HFFc6 (cell line): ENCODE measurements around the gene MAP10. TPM values are rescaled to one million over a fixed set of nuclear protein-coding genes. Genes with fewer than 3 reads are reported as not detected.

Experiments
- DNase-seq: peaks from one replicate; pipeline ENCODE4 v3.0.0-alpha.2; 2018
- H3K27ac Mint-ChIP-seq: 2 replicates; pipeline ENCODE4 v1.8.0; 2020; ENCODE audit warnings: mild to moderate bottlenecking, mixed read lengths
- H3K27me3 Mint-ChIP-seq: 2 replicates; pipeline ENCODE4 v1.8.0; 2021; ENCODE audit warnings: mild to moderate bottlenecking, moderate library complexity, mixed read lengths; ENCODE audit not compliant: insufficient read depth
- H3K36me3 Mint-ChIP-seq: 2 replicates; pipeline ENCODE4 v1.8.0; 2021; ENCODE audit warnings: low read depth, mixed read lengths
- H3K4me1 Mint-ChIP-seq: 2 replicates; pipeline ENCODE4 v1.8.0; 2020; ENCODE audit warnings: low read depth, mixed read lengths
- H3K4me3 Mint-ChIP-seq: 2 replicates; pipeline ENCODE4 v1.8.0; 2020; ENCODE audit warnings: mild to moderate bottlenecking, moderate library complexity, mixed read lengths
- H3K9me3 Mint-ChIP-seq: 2 replicates; pipeline ENCODE4 v1.8.0; 2020; ENCODE audit warnings: mild to moderate bottlenecking, mixed read lengths
- total RNA-seq, 6 experiments: library from RNA; stranded (reverse); fragmentation: NEBNext Ultra II Directional; extraction: Animal tissue kit (Norgen Biotek cat#: 25700); gene quantifications; 2 replicates in 1 of 6; 3 replicates in 5 of 6; pipeline ENCODE4 v1.2.3, GENCODE V29; 2021
- TF ChIP-seq, protein P1 (sequence below): fragments of 200-600 bp; sonication (generic); IDR thresholded peaks from 2 replicates; pipeline ENCODE4 v1.5.0; 2021; ENCODE audit warnings: antibody characterized with exemption, mild to moderate bottlenecking

Gene MAP10
- total RNA-seq, 6 experiments from 2014 or later, result 0.07 to 0.66 (median 0.49) TPM

DNA sequence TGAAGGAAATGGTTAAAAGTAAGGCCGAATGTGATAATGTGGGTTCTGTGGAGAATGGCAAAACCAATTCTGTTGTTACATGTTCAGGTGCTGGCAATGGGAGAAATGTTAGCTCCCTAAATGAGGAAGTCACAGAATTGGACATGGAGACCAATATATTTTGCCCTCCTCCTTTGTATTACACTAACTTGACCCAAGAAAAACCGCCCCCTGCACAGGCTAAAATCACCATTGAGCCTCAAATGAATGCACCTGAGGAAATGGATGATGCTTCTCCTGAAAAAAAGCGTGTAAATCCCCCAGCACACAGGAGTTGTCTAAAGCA, 932 bp downstream of the MAP10 start:
- TF ChIP-seq, protein P1, sequence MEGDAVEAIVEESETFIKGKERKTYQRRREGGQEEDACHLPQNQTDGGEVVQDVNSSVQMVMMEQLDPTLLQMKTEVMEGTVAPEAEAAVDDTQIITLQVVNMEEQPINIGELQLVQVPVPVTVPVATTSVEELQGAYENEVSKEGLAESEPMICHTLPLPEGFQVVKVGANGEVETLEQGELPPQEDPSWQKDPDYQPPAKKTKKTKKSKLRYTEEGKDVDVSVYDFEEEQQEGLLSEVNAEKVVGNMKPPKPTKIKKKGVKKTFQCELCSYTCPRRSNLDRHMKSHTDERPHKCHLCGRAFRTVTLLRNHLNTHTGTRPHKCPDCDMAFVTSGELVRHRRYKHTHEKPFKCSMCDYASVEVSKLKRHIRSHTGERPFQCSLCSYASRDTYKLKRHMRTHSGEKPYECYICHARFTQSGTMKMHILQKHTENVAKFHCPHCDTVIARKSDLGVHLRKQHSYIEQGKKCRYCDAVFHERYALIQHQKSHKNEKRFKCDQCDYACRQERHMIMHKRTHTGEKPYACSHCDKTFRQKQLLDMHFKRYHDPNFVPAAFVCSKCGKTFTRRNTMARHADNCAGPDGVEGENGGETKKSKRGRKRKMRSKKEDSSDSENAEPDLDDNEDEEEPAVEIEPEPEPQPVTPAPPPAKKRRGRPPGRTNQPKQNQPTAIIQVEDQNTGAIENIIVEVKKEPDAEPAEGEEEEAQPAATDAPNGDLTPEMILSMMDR, result no peak
- no peak for DNase-seq
- H3K4me3 Mint-ChIP-seq, result peak overlapping the region; percentile 45; the same call in 1 of the 2 replicates
- no peaks in the 10 kb centered on the region; the same call in none of the 2 replicates for H3K9me3 Mint-ChIP-seq
- H3K36me3 Mint-ChIP-seq, result no peaks in the 10 kb centered on the region; the same call in 1 of the 2 replicates
- H3K27me3 Mint-ChIP-seq, result 0 out of 2 replicates have a peak, but pooled peaks cover 2% of the 10 kb centered on the region
- no peaks in the 10 kb centered on the region for H3K4me1 Mint-ChIP-seq
- no peak overlapping the region for H3K27ac Mint-ChIP-seq

DNA sequence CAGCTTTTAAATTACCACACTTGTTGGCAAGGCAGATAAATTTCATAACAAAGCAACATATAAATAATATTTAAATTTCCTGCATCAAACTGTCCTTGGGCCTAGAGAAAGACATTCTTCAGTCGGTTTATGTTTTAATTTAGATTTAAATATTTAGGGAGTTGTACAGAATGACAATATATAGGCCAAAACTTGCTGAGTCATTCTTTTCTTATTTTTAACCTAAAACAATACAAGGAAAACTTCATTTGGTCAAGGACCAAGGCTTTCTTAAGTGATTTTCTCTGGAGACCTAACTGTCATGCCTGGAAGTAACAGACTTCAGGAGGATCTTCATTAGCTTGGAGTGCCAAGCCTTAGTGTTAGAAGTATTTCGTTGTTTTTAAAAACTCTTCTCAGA, 5.6 kb downstream of the MAP10 start:
- Mint-ChIP-seq H3K27ac (no peak overlapping the region), H3K36me3 (no peaks in the 10 kb centered on the region), H3K9me3 (peaks cover 9% of the 10 kb centered on the region; the same call in 1 of the 2 replicates), H3K27me3 (peaks cover 2% of the 10 kb centered on the region; the same call in 1 of the 2 replicates), H3K4me1 (no peaks in the 10 kb centered on the region), H3K4me3 (no peak overlapping the region)
- no peak for DNase-seq
- TF ChIP-seq, protein P1, result no peak

DNA sequence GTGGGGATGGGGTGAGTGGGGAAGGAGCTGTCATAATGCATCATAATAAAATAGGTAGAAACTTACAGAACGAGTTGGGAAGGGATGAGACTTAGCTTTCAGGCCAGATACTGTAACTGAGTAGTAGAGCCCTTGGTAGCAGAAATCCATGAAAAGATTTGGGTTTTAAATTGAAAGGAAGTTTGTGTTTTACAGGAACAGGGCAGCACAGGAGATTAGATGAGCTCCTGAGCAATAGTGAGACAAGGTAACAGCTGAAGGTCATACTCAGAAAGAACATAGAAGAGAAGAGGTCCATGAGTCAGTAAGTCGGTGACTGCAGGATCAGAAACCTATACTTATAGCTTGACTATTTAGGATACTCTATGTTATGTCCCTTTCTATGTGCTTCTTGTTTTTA, 7.3 kb downstream of the MAP10 start:
- TF ChIP-seq, protein P1, result no peak
- H3K9me3 Mint-ChIP-seq, result peaks cover 13% of the 10 kb centered on the region; the same call in 1 of the 2 replicates
- no peak overlapping the region for H3K4me3 Mint-ChIP-seq
- no peaks in the 10 kb centered on the region for H3K36me3 Mint-ChIP-seq
- H3K27ac Mint-ChIP-seq, result no peak overlapping the region
- DNase-seq, result no peak
- H3K27me3 Mint-ChIP-seq, result no peaks in the 10 kb centered on the region; the same call in 1 of the 2 replicates
- no peaks in the 10 kb centered on the region for H3K4me1 Mint-ChIP-seq

DNA sequence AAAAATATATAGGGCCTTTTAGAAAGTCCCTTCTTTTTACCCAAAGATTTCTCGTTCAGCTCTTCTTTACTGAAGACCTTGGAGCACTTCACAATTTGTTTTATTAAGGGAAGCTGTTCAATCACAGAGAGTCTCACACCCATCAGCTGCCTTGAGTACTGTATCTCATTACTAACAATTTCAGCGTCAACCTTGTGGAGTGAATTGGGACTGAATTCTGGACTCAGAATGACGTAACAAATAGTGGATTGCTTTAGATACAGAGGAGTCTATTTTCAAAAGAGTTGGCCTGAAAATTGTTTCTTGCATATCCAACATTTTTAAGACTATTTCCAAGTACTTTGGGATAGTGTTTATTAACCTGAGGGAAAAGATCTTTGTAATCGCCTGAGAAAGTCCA, 7.9 kb downstream of the MAP10 start:
- DNase-seq, result no peak
- Mint-ChIP-seq H3K36me3 (no peaks in the 10 kb centered on the region), H3K4me3 (no peak overlapping the region), H3K4me1 (no peaks in the 10 kb centered on the region), H3K9me3 (peaks cover 13% of the 10 kb centered on the region; the same call in 1 of the 2 replicates), H3K27me3 (no peaks in the 10 kb centered on the region; the same call in 1 of the 2 replicates), H3K27ac (no peak overlapping the region)
- TF ChIP-seq, protein P1, result no peak

DNA sequence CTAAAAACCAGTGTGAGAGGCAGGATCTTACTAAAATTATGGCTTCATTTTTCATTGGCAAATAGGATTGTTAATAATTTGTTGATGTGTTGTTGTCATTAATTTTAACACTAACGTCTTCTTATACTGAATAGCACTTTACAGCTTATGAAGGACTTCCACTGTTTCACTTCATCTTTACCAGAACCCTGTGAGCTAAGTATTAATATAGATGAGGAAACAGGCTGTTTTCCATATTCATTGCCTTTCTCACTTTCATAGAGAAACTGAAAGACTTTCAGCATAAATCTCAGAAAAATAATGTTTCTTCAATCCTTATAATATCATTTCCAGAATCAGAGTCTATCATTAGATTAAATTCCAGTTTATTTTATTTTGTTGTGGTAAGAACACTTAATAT, 8.5 kb downstream of the MAP10 start:
- Mint-ChIP-seq H3K27ac (no peak overlapping the region), H3K36me3 (no peaks in the 10 kb centered on the region), H3K4me1 (no peaks in the 10 kb centered on the region), H3K27me3 (no peaks in the 10 kb centered on the region; the same call in 1 of the 2 replicates), H3K9me3 (peaks cover 13% of the 10 kb centered on the region; the same call in 1 of the 2 replicates), H3K4me3 (no peak overlapping the region)
- DNase-seq, result no peak
- TF ChIP-seq, protein P1, result no peak

DNA sequence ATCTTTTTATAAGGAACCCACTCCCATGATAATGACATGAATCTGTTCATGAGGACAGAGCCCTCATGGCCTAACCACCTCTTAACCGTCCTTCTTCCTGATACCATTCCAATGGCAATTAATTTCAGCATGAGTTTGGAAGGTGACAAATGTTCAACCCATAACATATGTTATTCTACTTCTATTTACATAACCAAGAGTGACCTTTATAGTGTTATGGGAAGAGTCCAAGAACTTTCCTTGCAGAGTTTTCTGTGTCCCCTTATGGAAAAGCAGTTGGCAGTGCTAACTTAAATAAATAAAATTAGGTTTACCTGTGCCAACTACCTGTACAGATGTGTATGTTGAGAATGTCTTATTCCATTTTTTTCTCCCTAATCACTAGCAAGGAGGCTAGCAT, 11.1 kb downstream of the MAP10 start:
- peaks cover 18% of the 10 kb centered on the region for H3K9me3 Mint-ChIP-seq
- no peaks in the 10 kb centered on the region; the same call in 1 of the 2 replicates for H3K27me3 Mint-ChIP-seq

More for the DNA sequence above, 11.1 kb downstream of the MAP10 start:
- H3K36me3 Mint-ChIP-seq, result no peaks in the 10 kb centered on the region
- no peak overlapping the region for H3K4me3 Mint-ChIP-seq
- H3K27ac Mint-ChIP-seq, result no peak overlapping the region
- TF ChIP-seq, protein P1, result no peak
- no peaks in the 10 kb centered on the region for H3K4me1 Mint-ChIP-seq
- no peak for DNase-seq
